ENCODE results near the gene TANC1.

The TANC1 gene

GRCh38 chr2:158963071-158963470 is 5.4 kb upstream of the TANC1 start:
- no peak for FAIRE-seq

- no peak for FAIRE-seq
Observed at GRCh38 chr2:158965107-158965506, 3.3 kb upstream of the TANC1 start.

GRCh38 chr2:158965641-158966040 is 2.8 kb upstream of the TANC1 start:
- FAIRE-seq, result no peak

- FAIRE-seq, result no peak
Observed at GRCh38 chr2:158966312-158966711, 2.1 kb upstream of the TANC1 start.

GRCh38 chr2:158967114-158967730 is 1.2 kb upstream of the TANC1 start:
- FAIRE-seq, result no peak

- no peak for FAIRE-seq
Observed at GRCh38 chr2:158967731-158968395, 577 bp upstream of the TANC1 start.

GRCh38 chr2:158969162-158969714 is 798 bp downstream of the TANC1 start:
- no peak for FAIRE-seq

- FAIRE-seq, result no peak
Observed at GRCh38 chr2:158969715-158970240, 1.3 kb downstream of the TANC1 start.

- FAIRE-seq, result no peak
Observed at GRCh38 chr2:158970241-158970751, 1.9 kb downstream of the TANC1 start.

GRCh38 chr2:158973116-158973956 is 4.9 kb downstream of the TANC1 start:
- no peak for FAIRE-seq

- FAIRE-seq, result no peak
Observed at GRCh38 chr2:158975271-158975921, 7.0 kb downstream of the TANC1 start.

GRCh38 chr2:158979772-158980171 is 11.3 kb downstream of the TANC1 start:
- FAIRE-seq, result no peak

- FAIRE-seq, result no peak
Observed at GRCh38 chr2:158984604-158985135, 16.2 kb downstream of the TANC1 start.

GRCh38 chr2:158988501-158988900 is 20.1 kb downstream of the TANC1 start:
- no peak for FAIRE-seq

- FAIRE-seq, result no peak
Observed at GRCh38 chr2:158989165-158989564, 20.7 kb downstream of the TANC1 start.

GRCh38 chr2:158990397-158991214 is 22.2 kb downstream of the TANC1 start:
- no peak for FAIRE-seq

- FAIRE-seq, result no peak
Observed at GRCh38 chr2:158993030-158993429, 24.6 kb downstream of the TANC1 start.

- FAIRE-seq, result no peak
Observed at GRCh38 chr2:158993721-158994587, 25.5 kb downstream of the TANC1 start.

GRCh38 chr2:158994920-158995676 is 26.7 kb downstream of the TANC1 start:
- FAIRE-seq, result no peak

Data from colon (tissue), 2 donors.